ENCODE data around the gene TSPAN5. TPM values are rescaled to one million over a fixed set of nuclear protein-coding genes. Genes with fewer than 3 reads are reported as not detected.

Gene TSPAN5
- total RNA-seq, 4 donors from 2014 or later: 25.5 to 41.5 (median 36.5) TPM

GRCh38 chr4:98521486-98521885 is 136.9 kb downstream of the TSPAN5 start:
- TF ChIP-seq CTCF (IDR thresholded peaks at IDR 0.05) (no peak), POLR2A (IDR thresholded peaks at IDR 0.05) (no peak)
- DNase-seq (ENCODE audit: low spot score in 2 of 2): no peak
- intact Hi-C loops (cut with DNase I; ENCODE audit: low total_unique reads): no loop called here
- H3K4me3 ChIP-seq (ENCODE audit: low read depth, poor library complexity, severe bottlenecking): no peak overlapping the region

GRCh38 chr4:98519268-98519977 is 139.0 kb downstream of the TSPAN5 start:
- intact Hi-C loops (cut with DNase I; ENCODE audit: low total_unique reads): no loop called here
- 82% methylated on average over 7 of the region's 7 CpGs for WGBS, 2 donors
- H3K4me3 ChIP-seq (ENCODE audit: low read depth, poor library complexity, severe bottlenecking): no peak overlapping the region
- no peak for DNase-seq (ENCODE audit: low spot score in 2 of 2)
- TF ChIP-seq CTCF (IDR thresholded peaks at IDR 0.05) (no peak), POLR2A (IDR thresholded peaks at IDR 0.05) (no peak)

GRCh38 chr4:98518559-98519267 is 139.7 kb downstream of the TSPAN5 start:
- intact Hi-C loops (cut with DNase I; ENCODE audit: low total_unique reads): no loop called here
- no peak for TF ChIP-seq CTCF (IDR thresholded peaks at IDR 0.05)
- no peak for TF ChIP-seq POLR2A (IDR thresholded peaks at IDR 0.05)
- WGBS, 2 donors: 84 to 88% methylated on average over 5 of the region's 5 CpGs
- no peak overlapping the region for H3K4me3 ChIP-seq (ENCODE audit: low read depth, poor library complexity, severe bottlenecking)
- DNase-seq (ENCODE audit: low spot score in 2 of 2): no peak

GRCh38 chr4:98517218-98518021 is 141.0 kb downstream of the TSPAN5 start:
- no peak for DNase-seq (ENCODE audit: low spot score in 2 of 2)
- WGBS, 2 donors: 62 to 66% methylated on average over 2 of the region's 2 CpGs
- no peak overlapping the region for H3K4me3 ChIP-seq (ENCODE audit: low read depth, poor library complexity, severe bottlenecking)
- intact Hi-C loops (cut with DNase I; ENCODE audit: low total_unique reads): no loop called here
- TF ChIP-seq CTCF (IDR thresholded peaks at IDR 0.05) (no peak), POLR2A (IDR thresholded peaks at IDR 0.05) (no peak)

GRCh38 chr4:98516441-98517217 is 141.8 kb downstream of the TSPAN5 start:
- intact Hi-C loops (cut with DNase I; ENCODE audit: low total_unique reads): no loop called here
- H3K4me3 ChIP-seq (ENCODE audit: low read depth, poor library complexity, severe bottlenecking): no peak overlapping the region
- 83 to 88% methylated on average over 5 of the region's 5 CpGs for WGBS, 2 donors
- DNase-seq (ENCODE audit: low spot score in 2 of 2): no peak
- TF ChIP-seq CTCF (IDR thresholded peaks at IDR 0.05): no peak

Measured in lower leg skin (tissue), 4 donors.